ENCODE measurements around the gene FOXO1. TPM values are rescaled to one million over a fixed set of nuclear protein-coding genes. Genes with fewer than 3 reads are reported as not detected.

Gene FOXO1
- total RNA-seq, 1 donor from 2014 or later = 13.2 TPM

- no peaks in the 10 kb centered on the region for H3K9me3 ChIP-seq (replicated peaks)
- no peaks in the 10 kb centered on the region for H3K36me3 ChIP-seq
- no peak overlapping the region for H3K4me3 ChIP-seq
- H3K27ac ChIP-seq (replicated peaks) = no peak overlapping the region
- peaks cover 88% of the 10 kb centered on the region for H3K4me1 ChIP-seq
- intact Hi-C loops (cut with micrococcal nuclease) = no loop called here
- no peak for DNase-seq
- no peaks in the 10 kb centered on the region for H3K27me3 ChIP-seq (ENCODE audit: low read depth)
- no peak for TF ChIP-seq CTCF (IDR thresholded peaks at IDR 0.05; ENCODE audit: borderline replicate concordance)
These were observed 54.4 kb downstream of the FOXO1 start for GRCh38 chr13:40612041-40612440.

GRCh38 chr13:40611635-40612034 is 54.8 kb downstream of the FOXO1 start:
- Histone ChIP-seq H3K4me1 (peaks cover 84% of the 10 kb centered on the region), H3K4me3 (no peak overlapping the region), H3K27me3 (ENCODE audit: low read depth) (no peaks in the 10 kb centered on the region), H3K36me3 (no peaks in the 10 kb centered on the region), H3K27ac (replicated peaks) (no peak overlapping the region), H3K9me3 (replicated peaks) (no peaks in the 10 kb centered on the region)
- DNase-seq = no peak
- intact Hi-C loops (cut with micrococcal nuclease) = no loop called here
- no peak for TF ChIP-seq CTCF (IDR thresholded peaks at IDR 0.05; ENCODE audit: borderline replicate concordance)

DNA sequence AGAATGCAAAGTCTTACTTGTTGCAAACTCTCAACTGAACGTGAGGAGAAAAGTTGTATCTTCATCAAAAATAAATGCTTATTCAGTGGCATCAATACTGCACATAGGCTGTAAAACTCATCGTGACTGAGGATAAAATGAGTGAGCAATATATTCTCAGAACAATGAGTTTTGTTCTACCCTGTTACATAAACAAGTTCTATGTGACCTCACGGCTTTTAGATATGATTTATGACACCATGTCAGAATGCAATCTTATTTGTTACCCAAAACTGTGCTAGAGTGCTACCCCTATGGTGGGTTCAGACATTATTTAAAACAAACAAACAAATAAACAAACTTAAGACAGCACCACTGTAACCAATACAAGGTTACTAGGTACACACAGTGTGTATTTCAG is 55.4 kb downstream of the FOXO1 start:
- TF ChIP-seq CTCF (IDR thresholded peaks at IDR 0.05; ENCODE audit: borderline replicate concordance) = no peak
- H3K9me3 ChIP-seq (replicated peaks) = no peaks in the 10 kb centered on the region
- intact Hi-C loops (cut with micrococcal nuclease) = no loop called here
- no peak overlapping the region for H3K4me3 ChIP-seq
- H3K27me3 ChIP-seq (ENCODE audit: low read depth) = no peaks in the 10 kb centered on the region
- H3K36me3 ChIP-seq = no peaks in the 10 kb centered on the region
- H3K4me1 ChIP-seq = peaks cover 81% of the 10 kb centered on the region
- no peak for DNase-seq
- no peak overlapping the region for H3K27ac ChIP-seq (replicated peaks)

DNA sequence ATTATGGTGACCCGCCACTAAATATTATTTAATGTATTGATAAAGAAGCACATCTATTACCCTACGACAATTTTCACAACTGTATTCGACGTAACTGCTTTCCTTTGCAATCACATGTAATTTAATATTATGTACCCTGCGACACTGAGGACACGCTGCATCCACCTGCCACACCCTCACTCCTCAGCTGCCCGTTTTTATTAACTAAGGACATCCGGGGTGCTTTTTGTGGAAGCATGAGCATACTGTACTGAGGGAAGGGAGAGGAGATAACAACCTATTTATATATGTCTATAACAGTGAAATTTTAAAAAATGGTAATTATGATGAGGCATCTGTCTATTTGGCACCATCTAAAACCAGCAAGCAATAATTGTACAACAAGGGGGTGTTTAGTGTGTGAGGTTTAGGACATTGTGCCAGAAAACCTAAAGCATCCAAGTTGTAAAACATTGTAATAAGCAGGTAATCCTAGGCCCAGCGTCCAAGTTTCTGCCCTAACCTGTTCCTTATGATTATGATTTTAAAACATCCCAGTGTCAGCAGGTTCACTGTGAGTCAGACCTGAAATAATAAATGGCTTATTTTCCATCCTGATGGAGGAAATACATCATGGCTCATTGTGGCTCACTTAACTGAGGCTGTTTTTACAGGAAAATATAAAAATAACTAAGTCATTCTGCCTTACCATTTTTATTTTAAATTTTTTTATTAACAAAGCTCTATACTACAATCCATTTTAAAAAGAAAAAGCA is 56.3 kb downstream of the FOXO1 start:
- H3K27ac ChIP-seq (replicated peaks) = no peak overlapping the region
- intact Hi-C loops (cut with micrococcal nuclease) = no loop called here
- no peak for TF ChIP-seq CTCF (IDR thresholded peaks at IDR 0.05; ENCODE audit: borderline replicate concordance)
- no peak for DNase-seq
- peaks cover 81% of the 10 kb centered on the region for H3K4me1 ChIP-seq
- no peaks in the 10 kb centered on the region for H3K36me3 ChIP-seq
- H3K9me3 ChIP-seq (replicated peaks) = no peaks in the 10 kb centered on the region
- no peaks in the 10 kb centered on the region for H3K27me3 ChIP-seq (ENCODE audit: low read depth)
- H3K4me3 ChIP-seq = no peak overlapping the region

DNA sequence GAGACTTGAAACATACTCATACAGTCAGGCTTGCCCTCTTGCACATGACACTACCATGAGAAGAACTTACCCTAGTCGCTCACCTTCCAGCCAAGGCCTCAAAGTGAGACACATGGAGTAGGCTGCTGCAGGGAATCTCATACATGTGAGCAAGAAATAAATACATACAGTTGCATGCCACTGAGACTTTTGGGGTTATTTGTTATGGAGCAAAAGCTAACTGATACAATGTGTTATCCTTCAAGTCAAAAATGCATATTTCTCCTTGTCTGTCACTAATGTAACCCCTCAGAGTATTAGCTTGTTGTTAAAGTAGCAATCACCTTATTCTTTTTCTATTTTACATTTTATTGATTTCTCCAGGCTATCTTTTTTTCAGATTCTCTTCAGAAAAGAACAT is 58.1 kb downstream of the FOXO1 start:
- H3K9me3 ChIP-seq (replicated peaks) = no peaks in the 10 kb centered on the region
- H3K4me1 ChIP-seq = peaks cover 70% of the 10 kb centered on the region
- no peak for DNase-seq
- no peak overlapping the region for H3K27ac ChIP-seq (replicated peaks)
- H3K4me3 ChIP-seq = no peak overlapping the region
- H3K27me3 ChIP-seq (ENCODE audit: low read depth) = no peaks in the 10 kb centered on the region
- intact Hi-C loops (cut with micrococcal nuclease) = no loop called here
- no peaks in the 10 kb centered on the region for H3K36me3 ChIP-seq
- TF ChIP-seq CTCF (IDR thresholded peaks at IDR 0.05; ENCODE audit: borderline replicate concordance) = no peak
